LNCaP clone FGC (cell line): ENCODE measurements around the gene CCDC187.

Source experiments
- DNase-seq: peaks from one replicate; pipeline ENCODE4 v3.0.0-alpha.2; 2011; ENCODE audit warnings: low read depth
- H3K4me3 ChIP-seq: 2 replicates; pipeline ENCODE4 v1.5.1; 2011; ENCODE audit warnings: mild to moderate bottlenecking, low read depth, low read length, control low read depth
- CTCF ChIP-seq: IDR thresholded peaks from 2 replicates; pipeline ENCODE4 v1.5.1; 2012; ENCODE audit warnings: mild to moderate bottlenecking; ENCODE audit not compliant: control insufficient read depth, insufficient read depth; ENCODE audit errors: extremely low read depth

Gene CCDC187

GRCh38 chr9:136293476-136294077, 10.3 kb downstream of the CCDC187 start:
- no peak; the same call in 1 of the 2 replicates for TF ChIP-seq CTCF
- no peak overlapping the region for H3K4me3 ChIP-seq
- DNase-seq = no peak

GRCh38 chr9:136292591-136293448, 11.1 kb downstream of the CCDC187 start:
- no peak for TF ChIP-seq CTCF
- DNase-seq = no peak
- no peak overlapping the region for H3K4me3 ChIP-seq

GRCh38 chr9:136292026-136292538, 11.8 kb downstream of the CCDC187 start:
- no peak for DNase-seq
- no peak for TF ChIP-seq CTCF
- no peak overlapping the region for H3K4me3 ChIP-seq

DNA sequence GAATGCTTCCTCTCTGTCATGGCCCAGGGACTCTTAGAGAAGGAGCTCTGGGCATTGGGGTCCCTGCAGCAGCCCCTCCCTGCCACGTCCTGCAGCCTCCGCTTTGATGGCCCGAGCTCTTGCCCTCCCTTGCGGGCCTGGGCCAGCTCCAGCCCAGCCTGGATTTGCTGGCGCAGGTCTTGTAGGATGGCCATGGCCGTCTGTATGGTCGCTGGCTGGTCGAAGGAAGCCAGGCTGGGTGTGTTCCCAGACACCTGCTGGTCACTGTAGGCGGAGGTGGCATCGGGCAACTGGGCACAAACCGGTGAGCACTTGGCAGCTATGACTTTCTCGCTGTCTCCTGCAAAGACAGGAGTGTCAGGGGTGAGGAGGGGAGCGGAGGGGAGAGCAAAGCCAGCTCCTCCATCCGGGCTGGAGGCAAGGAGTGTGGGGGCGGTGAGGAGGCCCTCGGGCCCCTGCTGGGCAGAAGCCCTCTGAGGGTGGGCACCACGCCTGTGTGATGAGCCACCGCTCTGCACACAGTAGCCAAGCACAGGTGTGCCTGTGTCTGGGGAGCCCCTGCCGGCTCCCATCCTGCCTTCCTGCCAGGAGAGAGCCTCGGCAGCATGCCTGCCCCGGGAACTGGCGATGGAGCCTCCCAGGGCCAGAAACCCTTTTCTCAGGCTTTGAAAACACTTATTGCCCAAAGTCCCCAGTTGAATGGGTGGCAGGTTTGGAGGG, 12.4 kb downstream of the CCDC187 start:
- TF ChIP-seq CTCF = no peak
- H3K4me3 ChIP-seq = no peak overlapping the region
- DNase-seq = no peak

DNA sequence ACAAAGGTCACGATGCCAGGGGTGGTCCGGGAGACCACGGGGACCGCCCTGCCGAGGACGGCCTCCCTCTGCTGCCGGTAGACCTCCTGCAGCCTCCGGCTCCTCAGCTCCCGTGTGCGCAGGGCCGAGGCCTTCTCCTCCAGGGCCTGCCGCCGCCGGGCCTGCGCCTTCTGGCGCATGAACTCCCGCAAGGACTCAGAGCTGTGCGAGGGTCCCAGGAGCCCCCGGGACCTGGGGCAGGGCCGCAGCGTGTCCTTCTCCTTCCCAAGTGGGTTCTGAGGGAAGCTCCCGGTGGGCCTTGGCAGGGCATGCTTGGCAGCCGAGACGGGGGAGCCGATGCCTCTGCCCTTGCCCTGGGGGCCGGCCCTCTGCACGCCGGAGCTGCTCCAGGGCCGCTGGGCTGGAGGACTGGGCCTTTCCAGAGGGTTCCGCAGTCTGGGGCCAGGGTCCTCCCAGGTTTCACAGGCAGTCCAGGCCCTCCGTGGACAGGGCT, 13.3 kb downstream of the CCDC187 start:
- H3K4me3 ChIP-seq = no peak overlapping the region

More for the DNA sequence above, 13.3 kb downstream of the CCDC187 start:
- no peak for TF ChIP-seq CTCF
- DNase-seq = no peak
